ENCODE measurements around the gene WDFY1. TPM values are rescaled to one million over a fixed set of nuclear protein-coding genes. Genes with fewer than 3 reads are reported as not detected.

WDFY1 gene
- total and polyA plus RNA-seq, 9 of the 15 experiments (the other 6 are each of a cell fraction or from before 2014, with no cell fraction given): 5.4 to 27.6 (median 17.5) TPM

GRCh38 chr2:223905996-223906395 is 39.1 kb downstream of the WDFY1 start (continued):
- TF ChIP-seq REST (IDR thresholded peaks at IDR 0.05; ENCODE audit: borderline replicate concordance) (no peak), REST (CRISPR knock-in tag; IDR thresholded peaks at IDR 0.05; ENCODE audit: low read depth) (no peak), ZHX1 (conservative IDR thresholded peaks at IDR 0.05; ENCODE audit: low read length) (no peak), GATAD2A (IDR thresholded peaks at IDR 0.05) (no peak)

Measured in K562 (cell line).